ENCODE results near the gene FBLN1.
"Not testable (repeated sequence)": the region's sequence is repeated elsewhere in the genome, so short reads cannot be mapped to it uniquely, and the experiment has no call there.

The FBLN1 gene

GRCh38 chr22:45590262-45590661 is 87.6 kb downstream of the FBLN1 start:
- Histone ChIP-seq H3K4ac (ENCODE audit: low read depth in 1 of 2, low read length in 2 of 2) (no peak overlapping the region), H3K4me1 (ENCODE audit: control insufficient read depth, insufficient read depth, low read depth, low read length) (peaks cover 14% of the 10 kb centered on the region), H2BK15ac (ENCODE audit: low read depth, poor library complexity, severe bottlenecking) (no peak overlapping the region), H3K23ac (ENCODE audit: low read length in 2 of 2) (no peak overlapping the region), H3K79me1 (replicated peaks; ENCODE audit: low read length, poor library complexity, severe bottlenecking) (no peaks in the 10 kb centered on the region), H3K27me3 (ENCODE audit: control insufficient read depth in 1 of 2, insufficient read depth in 1 of 2, low read length in 2 of 2) (no peaks in the 10 kb centered on the region), H3K14ac (ENCODE audit: low read length in 2 of 2) (no peak overlapping the region), H4K8ac (ENCODE audit: low read length) (no peak overlapping the region), H2BK12ac (ENCODE audit: low read length in 2 of 2) (peak overlapping the region in 1 of 2 experiments; percentile 31), H2AK5ac (ENCODE audit: low read length, severe bottlenecking) (no peak overlapping the region), H2AFZ (ENCODE audit: low read depth, low read length) (no peak overlapping the region), H4K91ac (ENCODE audit: low read length) (no peak overlapping the region), H3K4me2 (ENCODE audit: low read length, poor library complexity, severe bottlenecking) (no peak overlapping the region), H3K36me3 (ENCODE audit: control insufficient read depth in 1 of 2, insufficient read depth in 2 of 2, low read depth in 1 of 2, low read length in 2 of 2) (peaks cover 67 to 84% of the 10 kb centered on the region in 2 experiments), H3K9me3 (ENCODE audit: control insufficient read depth, low read length) (no peaks in the 10 kb centered on the region), H3K4me3 (ENCODE audit: insufficient read depth in 1 of 2, low read depth in 1 of 2, low read length in 2 of 2) (no peak overlapping the region), H3K9ac (ENCODE audit: low read length) (no peak overlapping the region), H2BK5ac (ENCODE audit: low read depth, low read length, poor library complexity, severe bottlenecking) (no peak overlapping the region), H3K18ac (ENCODE audit: low read depth in 1 of 2, low read length in 2 of 2) (no peak overlapping the region), H2BK120ac (ENCODE audit: low read depth, low read length) (no peak overlapping the region), H3K27ac (ENCODE audit: low read length, poor library complexity, severe bottlenecking) (no peak overlapping the region)
- no peak for DNase-seq
- WGBS = 95% methylated on average over 13 of the region's 13 CpGs

- not testable (repeated sequence) for H3K79me1 ChIP-seq (replicated peaks; ENCODE audit: low read length, poor library complexity, severe bottlenecking); H3K23ac ChIP-seq (ENCODE audit: low read length in 2 of 2); H3K27me3 ChIP-seq (ENCODE audit: control insufficient read depth in 1 of 2, insufficient read depth in 1 of 2, low read length in 2 of 2); H3K9me3 ChIP-seq (ENCODE audit: control insufficient read depth, low read length); H2BK15ac ChIP-seq (ENCODE audit: low read depth, poor library complexity, severe bottlenecking); H2BK120ac ChIP-seq (ENCODE audit: low read depth, low read length); H3K27ac ChIP-seq (ENCODE audit: low read length, poor library complexity, severe bottlenecking); H4K8ac ChIP-seq (ENCODE audit: low read length); H2AK5ac ChIP-seq (ENCODE audit: low read length, severe bottlenecking); H2BK12ac ChIP-seq (ENCODE audit: low read length in 2 of 2); H4K91ac ChIP-seq (ENCODE audit: low read length); H3K9ac ChIP-seq (ENCODE audit: low read length); H2AFZ ChIP-seq (ENCODE audit: low read depth, low read length); H3K4me2 ChIP-seq (ENCODE audit: low read length, poor library complexity, severe bottlenecking); H2BK5ac ChIP-seq (ENCODE audit: low read depth, low read length, poor library complexity, severe bottlenecking); H3K18ac ChIP-seq (ENCODE audit: low read depth in 1 of 2, low read length in 2 of 2); DNase-seq; H3K4ac ChIP-seq (ENCODE audit: low read depth in 1 of 2, low read length in 2 of 2); H3K4me3 ChIP-seq (ENCODE audit: insufficient read depth in 1 of 2, low read depth in 1 of 2, low read length in 2 of 2); H3K14ac ChIP-seq (ENCODE audit: low read length in 2 of 2)
- H3K36me3 ChIP-seq (ENCODE audit: control insufficient read depth in 1 of 2, insufficient read depth in 2 of 2, low read depth in 1 of 2, low read length in 2 of 2) = peaks cover 53 to 78% of the 10 kb centered on the region in 2 experiments
- 97% methylated on average over 20 of the region's 26 CpGs for WGBS
- H3K4me1 ChIP-seq (ENCODE audit: control insufficient read depth, insufficient read depth, low read depth, low read length) = peaks cover 14% of the 10 kb centered on the region
Measured at GRCh38 chr22:45591633-45592213, 89.0 kb downstream of the FBLN1 start.

- no peak overlapping the region for H3K4me2 ChIP-seq (ENCODE audit: low read length, poor library complexity, severe bottlenecking)
- H3K27me3 ChIP-seq (ENCODE audit: control insufficient read depth in 1 of 2, insufficient read depth in 1 of 2, low read length in 2 of 2) = no peaks in the 10 kb centered on the region
- no peak overlapping the region for H3K9ac ChIP-seq (ENCODE audit: low read length)
- no peak overlapping the region for H3K4ac ChIP-seq (ENCODE audit: low read depth in 1 of 2, low read length in 2 of 2)
- H4K8ac ChIP-seq (ENCODE audit: low read length) = no peak overlapping the region
- no peak overlapping the region for H2BK120ac ChIP-seq (ENCODE audit: low read depth, low read length)
- H3K4me3 ChIP-seq (ENCODE audit: insufficient read depth in 1 of 2, low read depth in 1 of 2, low read length in 2 of 2) = no peak overlapping the region
- H2AK5ac ChIP-seq (ENCODE audit: low read length, severe bottlenecking) = no peak overlapping the region
- H3K4me1 ChIP-seq (ENCODE audit: control insufficient read depth, insufficient read depth, low read depth, low read length) = no peaks in the 10 kb centered on the region
- no peak overlapping the region for H2BK12ac ChIP-seq (ENCODE audit: low read length in 2 of 2)
- no peaks in the 10 kb centered on the region for H3K79me1 ChIP-seq (replicated peaks; ENCODE audit: low read length, poor library complexity, severe bottlenecking)
- no peak overlapping the region for H2BK15ac ChIP-seq (ENCODE audit: low read depth, poor library complexity, severe bottlenecking)
- H3K27ac ChIP-seq (ENCODE audit: low read length, poor library complexity, severe bottlenecking) = no peak overlapping the region
- no peak for DNase-seq
- H2BK5ac ChIP-seq (ENCODE audit: low read depth, low read length, poor library complexity, severe bottlenecking) = no peak overlapping the region
- no peak overlapping the region for H3K18ac ChIP-seq (ENCODE audit: low read depth in 1 of 2, low read length in 2 of 2)
- no peak overlapping the region for H4K91ac ChIP-seq (ENCODE audit: low read length)
- no peak overlapping the region for H3K14ac ChIP-seq (ENCODE audit: low read length in 2 of 2)
- WGBS = 88% methylated on average over 4 of the region's 8 CpGs
- no peaks in the 10 kb centered on the region for H3K9me3 ChIP-seq (ENCODE audit: control insufficient read depth, low read length)
- no peak overlapping the region for H2AFZ ChIP-seq (ENCODE audit: low read depth, low read length)
- H3K23ac ChIP-seq (ENCODE audit: low read length in 2 of 2) = no peak overlapping the region
- H3K36me3 ChIP-seq (ENCODE audit: control insufficient read depth in 1 of 2, insufficient read depth in 2 of 2, low read depth in 1 of 2, low read length in 2 of 2) = peaks cover 67 to 79% of the 10 kb centered on the region in 2 experiments
Measured at GRCh38 chr22:45594123-45594941, 91.6 kb downstream of the FBLN1 start.

GRCh38 chr22:45597460-45598192 is 94.9 kb downstream of the FBLN1 start:
- no peak overlapping the region for H4K8ac ChIP-seq (ENCODE audit: low read length)
- H3K18ac ChIP-seq (ENCODE audit: low read depth in 1 of 2, low read length in 2 of 2) = no peak overlapping the region
- H3K79me1 ChIP-seq (replicated peaks; ENCODE audit: low read length, poor library complexity, severe bottlenecking) = no peaks in the 10 kb centered on the region
- H2BK120ac ChIP-seq (ENCODE audit: low read depth, low read length) = no peak overlapping the region
- no peak overlapping the region for H2AFZ ChIP-seq (ENCODE audit: low read depth, low read length)
- H4K91ac ChIP-seq (ENCODE audit: low read length) = no peak overlapping the region
- no peak for DNase-seq
- H3K4me3 ChIP-seq (ENCODE audit: insufficient read depth in 1 of 2, low read depth in 1 of 2, low read length in 2 of 2) = no peak overlapping the region
- H3K9me3 ChIP-seq (ENCODE audit: control insufficient read depth, low read length) = no peaks in the 10 kb centered on the region
- H3K4ac ChIP-seq (ENCODE audit: low read depth in 1 of 2, low read length in 2 of 2) = no peak overlapping the region
- H2BK5ac ChIP-seq (ENCODE audit: low read depth, low read length, poor library complexity, severe bottlenecking) = no peak overlapping the region
- no peak overlapping the region for H3K27ac ChIP-seq (ENCODE audit: low read length, poor library complexity, severe bottlenecking)
- no peak overlapping the region for H2BK12ac ChIP-seq (ENCODE audit: low read length in 2 of 2)
- 90% methylated on average over 20 of the region's 20 CpGs for WGBS
- peaks cover 52 to 72% of the 10 kb centered on the region in 2 experiments for H3K36me3 ChIP-seq (ENCODE audit: control insufficient read depth in 1 of 2, insufficient read depth in 2 of 2, low read depth in 1 of 2, low read length in 2 of 2)
- H2AK5ac ChIP-seq (ENCODE audit: low read length, severe bottlenecking) = no peak overlapping the region
- H3K4me2 ChIP-seq (ENCODE audit: low read length, poor library complexity, severe bottlenecking) = no peak overlapping the region
- H3K4me1 ChIP-seq (ENCODE audit: control insufficient read depth, insufficient read depth, low read depth, low read length) = no peaks in the 10 kb centered on the region
- no peak overlapping the region for H2BK15ac ChIP-seq (ENCODE audit: low read depth, poor library complexity, severe bottlenecking)
- no peak overlapping the region for H3K14ac ChIP-seq (ENCODE audit: low read length in 2 of 2)
- no peak overlapping the region for H3K9ac ChIP-seq (ENCODE audit: low read length)
- H3K27me3 ChIP-seq (ENCODE audit: control insufficient read depth in 1 of 2, insufficient read depth in 1 of 2, low read length in 2 of 2) = no peaks in the 10 kb centered on the region
- no peak overlapping the region for H3K23ac ChIP-seq (ENCODE audit: low read length in 2 of 2)

Data from mesenchymal stem cell (in vitro differentiated cells and primary cell).